Measurements from ENCODE around the gene CYB5RL. TPM values are rescaled to one million over a fixed set of nuclear protein-coding genes. Genes with fewer than 3 reads are reported as not detected.
"Not testable (repeated sequence)": the region's sequence is repeated elsewhere in the genome, so short reads cannot be mapped to it uniquely, and the experiment has no call there.

The CYB5RL gene
- total RNA-seq, 1 experiment from 2014 or later, result 13.1 TPM

DNA sequence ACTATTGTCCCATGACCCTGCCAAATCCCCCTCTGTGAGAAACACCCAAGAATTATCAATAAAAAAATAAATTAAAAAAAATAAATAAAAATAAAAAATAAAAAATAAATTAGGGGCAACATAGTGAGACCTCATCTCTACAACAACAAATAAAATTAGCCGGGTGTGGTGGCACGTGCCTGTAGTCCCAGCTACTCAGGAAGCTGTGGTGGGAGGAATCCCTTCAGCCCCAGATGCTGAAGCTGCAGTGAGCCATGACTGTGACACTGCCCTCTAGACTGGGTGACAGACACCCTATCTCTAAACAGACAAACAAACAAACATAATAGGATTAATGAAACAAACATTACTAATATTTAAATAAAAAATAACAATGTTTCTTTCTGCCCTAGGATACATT is 34.5 kb upstream of the CYB5RL start:
- H3K4me3 Mint-ChIP-seq, result no peak overlapping the region
- ATAC-seq, result no peak
- TF ChIP-seq HMGA2 (CRISPR knock-in tag; IDR thresholded peaks at IDR 0.05) (peak; percentile 88), OVOL2 (CRISPR knock-in tag; IDR thresholded peaks at IDR 0.05; ENCODE audit: borderline replicate concordance) (no peak)
- peaks cover 47% of the 10 kb centered on the region for H3K36me3 Mint-ChIP-seq
- H3K4me1 Mint-ChIP-seq, result no peaks in the 10 kb centered on the region
- CTCF ChIA-PET, result no interaction called here
- peaks cover 4% of the 10 kb centered on the region; the same call in 1 of the 2 replicates for H3K9me3 Mint-ChIP-seq
- POLR2A ChIA-PET, result no interaction called here
- no peak for DNase-seq (ENCODE audit: low spot score)
- H3K27ac Mint-ChIP-seq, result no peak overlapping the region
- no peaks in the 10 kb centered on the region for H3K27me3 Mint-ChIP-seq (ENCODE audit: low read depth)

DNA sequence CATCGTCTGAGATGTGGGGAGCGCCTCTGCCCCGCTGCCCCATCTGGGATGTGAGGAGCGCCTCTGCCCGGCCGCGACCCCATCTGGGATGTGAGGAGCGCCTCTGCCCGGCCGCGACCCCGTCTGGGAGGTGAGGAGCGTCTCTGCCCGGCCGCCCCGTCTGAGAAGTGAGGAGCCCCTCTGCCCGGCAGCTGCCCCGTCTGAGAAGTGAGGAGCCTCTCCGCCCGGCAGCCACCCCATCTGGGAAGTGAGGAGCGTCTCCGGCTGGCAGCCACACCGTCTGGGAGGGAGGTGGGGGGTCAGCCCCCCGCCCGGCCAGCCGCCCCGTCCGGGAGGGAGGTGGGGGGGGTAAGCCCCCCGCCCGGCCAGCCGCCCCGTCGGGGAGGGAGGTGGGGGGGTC is 33.4 kb upstream of the CYB5RL start:
- CTCF ChIA-PET; H3K27ac Mint-ChIP-seq; H3K27me3 Mint-ChIP-seq (ENCODE audit: low read depth); ATAC-seq; H3K4me3 Mint-ChIP-seq; H3K4me1 Mint-ChIP-seq; DNase-seq (ENCODE audit: low spot score); H3K9me3 Mint-ChIP-seq; POLR2A ChIA-PET: not testable (repeated sequence)
- peaks cover 41% of the 10 kb centered on the region for H3K36me3 Mint-ChIP-seq

DNA sequence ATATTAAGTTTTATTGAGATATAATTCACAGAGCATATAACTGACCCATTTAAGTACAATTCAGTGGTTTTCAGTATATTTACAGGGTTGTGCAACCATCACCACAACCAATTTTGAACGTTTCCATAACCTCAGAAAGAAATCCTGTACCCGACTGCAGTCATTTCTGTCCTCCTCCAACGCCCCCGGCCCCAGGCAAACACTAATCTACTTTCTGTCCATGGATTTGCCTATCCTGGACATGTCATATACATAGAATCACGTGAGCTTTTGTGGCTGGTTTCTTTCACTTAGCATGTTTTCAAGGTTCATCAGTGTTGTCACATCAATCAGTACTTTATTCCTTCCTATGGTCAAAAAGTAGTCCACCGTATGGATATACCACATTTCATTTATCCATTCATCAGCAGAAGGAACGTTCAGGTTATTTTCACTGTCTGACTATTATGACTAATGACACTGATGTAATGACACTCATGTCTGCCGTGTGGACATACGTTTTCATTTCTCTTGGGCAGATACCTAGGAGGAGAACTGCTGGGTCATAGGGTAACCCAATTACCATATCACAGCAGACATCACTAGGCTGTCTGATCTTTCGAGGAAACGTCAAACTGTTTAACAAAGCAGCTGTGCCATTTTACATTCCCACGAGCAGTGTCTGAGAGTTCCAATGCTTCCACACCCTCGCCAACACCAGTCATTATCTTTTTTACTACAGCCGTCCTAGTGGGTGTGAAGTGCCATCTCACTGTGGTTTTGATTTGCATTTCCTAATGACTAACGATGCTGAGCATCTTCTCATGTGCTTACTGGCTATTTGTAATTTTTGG is 30.9 kb upstream of the CYB5RL start:
- CTCF ChIA-PET, result interaction anchor here (0.8 kb wide), 1 partner anchor 49 kb away, joined by 3 read pairs; no protein-coding TSS in a partner anchor
- H3K36me3 Mint-ChIP-seq, result peaks cover 32% of the 10 kb centered on the region
- H3K4me3 Mint-ChIP-seq, result no peak overlapping the region
- POLR2A ChIA-PET, result no interaction called here
- H3K4me1 Mint-ChIP-seq, result peaks cover 8% of the 10 kb centered on the region
- no peak for DNase-seq (ENCODE audit: low spot score)
- no peaks in the 10 kb centered on the region for H3K27me3 Mint-ChIP-seq (ENCODE audit: low read depth)
- no peak overlapping the region for H3K27ac Mint-ChIP-seq
- peaks cover 4% of the 10 kb centered on the region; the same call in 1 of the 2 replicates for H3K9me3 Mint-ChIP-seq
- no peak for ATAC-seq
- TF ChIP-seq, protein P1, sequence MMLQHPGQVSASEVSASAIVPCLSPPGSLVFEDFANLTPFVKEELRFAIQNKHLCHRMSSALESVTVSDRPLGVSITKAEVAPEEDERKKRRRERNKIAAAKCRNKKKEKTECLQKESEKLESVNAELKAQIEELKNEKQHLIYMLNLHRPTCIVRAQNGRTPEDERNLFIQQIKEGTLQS (CRISPR knock-in tag; conservative IDR thresholded peaks at IDR 0.05), result no peak
- TF ChIP-seq, protein P2, sequence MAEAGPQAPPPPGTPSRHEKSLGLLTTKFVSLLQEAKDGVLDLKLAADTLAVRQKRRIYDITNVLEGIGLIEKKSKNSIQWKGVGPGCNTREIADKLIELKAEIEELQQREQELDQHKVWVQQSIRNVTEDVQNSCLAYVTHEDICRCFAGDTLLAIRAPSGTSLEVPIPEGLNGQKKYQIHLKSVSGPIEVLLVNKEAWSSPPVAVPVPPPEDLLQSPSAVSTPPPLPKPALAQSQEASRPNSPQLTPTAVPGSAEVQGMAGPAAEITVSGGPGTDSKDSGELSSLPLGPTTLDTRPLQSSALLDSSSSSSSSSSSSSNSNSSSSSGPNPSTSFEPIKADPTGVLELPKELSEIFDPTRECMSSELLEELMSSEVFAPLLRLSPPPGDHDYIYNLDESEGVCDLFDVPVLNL (CRISPR knock-in tag; IDR thresholded peaks at IDR 0.05; ENCODE audit: borderline replicate concordance, low read depth), result no peak
- TF ChIP-seq, protein P3, sequence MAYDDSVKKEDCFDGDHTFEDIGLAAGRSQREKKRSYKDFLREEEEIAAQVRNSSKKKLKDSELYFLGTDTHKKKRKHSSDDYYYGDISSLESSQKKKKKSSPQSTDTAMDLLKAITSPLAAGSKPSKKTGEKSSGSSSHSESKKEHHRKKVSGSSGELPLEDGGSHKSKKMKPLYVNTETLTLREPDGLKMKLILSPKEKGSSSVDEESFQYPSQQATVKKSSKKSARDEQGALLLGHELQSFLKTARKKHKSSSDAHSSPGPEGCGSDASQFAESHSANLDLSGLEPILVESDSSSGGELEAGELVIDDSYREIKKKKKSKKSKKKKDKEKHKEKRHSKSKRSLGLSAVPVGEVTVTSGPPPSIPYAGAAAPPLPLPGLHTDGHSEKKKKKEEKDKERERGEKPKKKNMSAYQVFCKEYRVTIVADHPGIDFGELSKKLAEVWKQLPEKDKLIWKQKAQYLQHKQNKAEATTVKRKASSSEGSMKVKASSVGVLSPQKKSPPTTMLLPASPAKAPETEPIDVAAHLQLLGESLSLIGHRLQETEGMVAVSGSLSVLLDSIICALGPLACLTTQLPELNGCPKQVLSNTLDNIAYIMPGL (CRISPR knock-in tag; IDR thresholded peaks at IDR 0.05), result no peak
- TF ChIP-seq, protein P4, sequence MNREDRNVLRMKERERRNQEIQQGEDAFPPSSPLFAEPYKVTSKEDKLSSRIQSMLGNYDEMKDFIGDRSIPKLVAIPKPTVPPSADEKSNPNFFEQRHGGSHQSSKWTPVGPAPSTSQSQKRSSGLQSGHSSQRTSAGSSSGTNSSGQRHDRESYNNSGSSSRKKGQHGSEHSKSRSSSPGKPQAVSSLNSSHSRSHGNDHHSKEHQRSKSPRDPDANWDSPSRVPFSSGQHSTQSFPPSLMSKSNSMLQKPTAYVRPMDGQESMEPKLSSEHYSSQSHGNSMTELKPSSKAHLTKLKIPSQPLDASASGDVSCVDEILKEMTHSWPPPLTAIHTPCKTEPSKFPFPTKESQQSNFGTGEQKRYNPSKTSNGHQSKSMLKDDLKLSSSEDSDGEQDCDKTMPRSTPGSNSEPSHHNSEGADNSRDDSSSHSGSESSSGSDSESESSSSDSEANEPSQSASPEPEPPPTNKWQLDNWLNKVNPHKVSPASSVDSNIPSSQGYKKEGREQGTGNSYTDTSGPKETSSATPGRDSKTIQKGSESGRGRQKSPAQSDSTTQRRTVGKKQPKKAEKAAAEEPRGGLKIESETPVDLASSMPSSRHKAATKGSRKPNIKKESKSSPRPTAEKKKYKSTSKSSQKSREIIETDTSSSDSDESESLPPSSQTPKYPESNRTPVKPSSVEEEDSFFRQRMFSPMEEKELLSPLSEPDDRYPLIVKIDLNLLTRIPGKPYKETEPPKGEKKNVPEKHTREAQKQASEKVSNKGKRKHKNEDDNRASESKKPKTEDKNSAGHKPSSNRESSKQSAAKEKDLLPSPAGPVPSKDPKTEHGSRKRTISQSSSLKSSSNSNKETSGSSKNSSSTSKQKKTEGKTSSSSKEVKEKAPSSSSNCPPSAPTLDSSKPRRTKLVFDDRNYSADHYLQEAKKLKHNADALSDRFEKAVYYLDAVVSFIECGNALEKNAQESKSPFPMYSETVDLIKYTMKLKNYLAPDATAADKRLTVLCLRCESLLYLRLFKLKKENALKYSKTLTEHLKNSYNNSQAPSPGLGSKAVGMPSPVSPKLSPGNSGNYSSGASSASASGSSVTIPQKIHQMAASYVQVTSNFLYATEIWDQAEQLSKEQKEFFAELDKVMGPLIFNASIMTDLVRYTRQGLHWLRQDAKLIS (CRISPR knock-in tag; IDR thresholded peaks at IDR 0.05; ENCODE audit: borderline replicate concordance), result no peak
- TF ChIP-seq, protein P5, sequence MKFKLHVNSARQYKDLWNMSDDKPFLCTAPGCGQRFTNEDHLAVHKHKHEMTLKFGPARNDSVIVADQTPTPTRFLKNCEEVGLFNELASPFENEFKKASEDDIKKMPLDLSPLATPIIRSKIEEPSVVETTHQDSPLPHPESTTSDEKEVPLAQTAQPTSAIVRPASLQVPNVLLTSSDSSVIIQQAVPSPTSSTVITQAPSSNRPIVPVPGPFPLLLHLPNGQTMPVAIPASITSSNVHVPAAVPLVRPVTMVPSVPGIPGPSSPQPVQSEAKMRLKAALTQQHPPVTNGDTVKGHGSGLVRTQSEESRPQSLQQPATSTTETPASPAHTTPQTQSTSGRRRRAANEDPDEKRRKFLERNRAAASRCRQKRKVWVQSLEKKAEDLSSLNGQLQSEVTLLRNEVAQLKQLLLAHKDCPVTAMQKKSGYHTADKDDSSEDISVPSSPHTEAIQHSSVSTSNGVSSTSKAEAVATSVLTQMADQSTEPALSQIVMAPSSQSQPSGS (CRISPR knock-in tag; IDR thresholded peaks at IDR 0.05; ENCODE audit: borderline replicate concordance, low read depth), result no peak
- no peak for TF ChIP-seq TEAD4 (CRISPR knock-in tag; IDR thresholded peaks at IDR 0.05)
- TF ChIP-seq, protein P6, sequence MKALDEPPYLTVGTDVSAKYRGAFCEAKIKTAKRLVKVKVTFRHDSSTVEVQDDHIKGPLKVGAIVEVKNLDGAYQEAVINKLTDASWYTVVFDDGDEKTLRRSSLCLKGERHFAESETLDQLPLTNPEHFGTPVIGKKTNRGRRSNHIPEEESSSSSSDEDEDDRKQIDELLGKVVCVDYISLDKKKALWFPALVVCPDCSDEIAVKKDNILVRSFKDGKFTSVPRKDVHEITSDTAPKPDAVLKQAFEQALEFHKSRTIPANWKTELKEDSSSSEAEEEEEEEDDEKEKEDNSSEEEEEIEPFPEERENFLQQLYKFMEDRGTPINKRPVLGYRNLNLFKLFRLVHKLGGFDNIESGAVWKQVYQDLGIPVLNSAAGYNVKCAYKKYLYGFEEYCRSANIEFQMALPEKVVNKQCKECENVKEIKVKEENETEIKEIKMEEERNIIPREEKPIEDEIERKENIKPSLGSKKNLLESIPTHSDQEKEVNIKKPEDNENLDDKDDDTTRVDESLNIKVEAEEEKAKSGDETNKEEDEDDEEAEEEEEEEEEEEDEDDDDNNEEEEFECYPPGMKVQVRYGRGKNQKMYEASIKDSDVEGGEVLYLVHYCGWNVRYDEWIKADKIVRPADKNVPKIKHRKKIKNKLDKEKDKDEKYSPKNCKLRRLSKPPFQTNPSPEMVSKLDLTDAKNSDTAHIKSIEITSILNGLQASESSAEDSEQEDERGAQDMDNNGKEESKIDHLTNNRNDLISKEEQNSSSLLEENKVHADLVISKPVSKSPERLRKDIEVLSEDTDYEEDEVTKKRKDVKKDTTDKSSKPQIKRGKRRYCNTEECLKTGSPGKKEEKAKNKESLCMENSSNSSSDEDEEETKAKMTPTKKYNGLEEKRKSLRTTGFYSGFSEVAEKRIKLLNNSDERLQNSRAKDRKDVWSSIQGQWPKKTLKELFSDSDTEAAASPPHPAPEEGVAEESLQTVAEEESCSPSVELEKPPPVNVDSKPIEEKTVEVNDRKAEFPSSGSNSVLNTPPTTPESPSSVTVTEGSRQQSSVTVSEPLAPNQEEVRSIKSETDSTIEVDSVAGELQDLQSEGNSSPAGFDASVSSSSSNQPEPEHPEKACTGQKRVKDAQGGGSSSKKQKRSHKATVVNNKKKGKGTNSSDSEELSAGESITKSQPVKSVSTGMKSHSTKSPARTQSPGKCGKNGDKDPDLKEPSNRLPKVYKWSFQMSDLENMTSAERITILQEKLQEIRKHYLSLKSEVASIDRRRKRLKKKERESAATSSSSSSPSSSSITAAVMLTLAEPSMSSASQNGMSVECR (CRISPR knock-in tag; IDR thresholded peaks at IDR 0.05; ENCODE audit: borderline replicate concordance), result no peak
- TF ChIP-seq, protein P7, sequence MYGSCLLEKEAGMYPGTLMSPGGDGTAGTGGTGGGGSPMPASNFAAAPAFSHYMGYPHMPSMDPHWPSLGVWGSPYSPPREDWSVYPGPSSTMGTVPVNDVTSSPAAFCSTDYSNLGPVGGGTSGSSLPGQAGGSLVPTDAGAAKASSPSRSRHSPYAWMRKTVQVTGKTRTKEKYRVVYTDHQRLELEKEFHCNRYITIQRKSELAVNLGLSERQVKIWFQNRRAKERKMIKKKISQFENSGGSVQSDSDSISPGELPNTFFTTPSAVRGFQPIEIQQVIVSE (CRISPR knock-in tag; IDR thresholded peaks at IDR 0.05; ENCODE audit: borderline replicate concordance), result no peak
- no peak for TF ChIP-seq GTF2I (CRISPR knock-in tag; conservative IDR thresholded peaks at IDR 0.05)
- no peak for TF ChIP-seq TCF7 (CRISPR knock-in tag; IDR thresholded peaks at IDR 0.05; ENCODE audit: low read depth)
- no peak for TF ChIP-seq ZNF423 (CRISPR knock-in tag; IDR thresholded peaks at IDR 0.05)
- TF ChIP-seq ZNF121 (CRISPR knock-in tag; IDR thresholded peaks at IDR 0.05), result no peak

All from WTC11 (cell line).